Progenitor cell of endocrine pancreas (in vitro differentiated cells): Measurements from ENCODE around the gene DOCK8. TPM values are rescaled to one million over a fixed set of nuclear protein-coding genes. Genes with fewer than 3 reads are reported as not detected.

Experiments used
- DNase-seq: peaks from one replicate; pipeline ENCODE4 v3.0.0; 2021; ENCODE audit warnings: low spot score; ENCODE audit not compliant: unreplicated experiment
- H3K27ac Mint-ChIP-seq: 2 replicates; pipeline ENCODE4 v1.8.0; 2021; ENCODE audit warnings: mild to moderate bottlenecking, moderate library complexity, mixed read lengths
- H3K27me3 Mint-ChIP-seq: 2 replicates; pipeline ENCODE4 v1.8.0; 2021; ENCODE audit warnings: mixed read lengths
- H3K36me3 Mint-ChIP-seq: 2 replicates; pipeline ENCODE4 v1.8.0; 2022; ENCODE audit warnings: mixed read lengths; ENCODE audit not compliant: insufficient read depth
- H3K4me1 Mint-ChIP-seq: 2 replicates; pipeline ENCODE4 v1.8.0; 2021; ENCODE audit warnings: low read depth, mixed read lengths
- H3K4me3 Mint-ChIP-seq: 2 replicates; pipeline ENCODE4 v1.8.0; 2021; ENCODE audit warnings: low read depth, mild to moderate bottlenecking, moderate library complexity, mixed read lengths
- H3K9me3 Mint-ChIP-seq: 2 replicates; pipeline ENCODE4 v1.8.0; 2021; ENCODE audit warnings: low read depth, mixed read lengths
- CTCF ChIP-seq: fragments of 200-600 bp; sonication (generic); IDR thresholded peaks from one replicate; pipeline ENCODE4 v1.5.0; 2021; ENCODE audit warnings: antibody characterized with exemption, mild to moderate bottlenecking; ENCODE audit not compliant: unreplicated experiment
- total RNA-seq: library from RNA; stranded (reverse); gene quantifications from 2 replicates; pipeline ENCODE4 v1.2.1, GENCODE V29; 2021

DOCK8 gene
- total RNA-seq, 1 donor from 2014 or later = 8.3 TPM

GRCh38 chr9:289121-289520 is 74.5 kb downstream of the DOCK8 start:
- TF ChIP-seq CTCF = no peak
- Mint-ChIP-seq H3K27ac (no peak overlapping the region), H3K4me1 (no peaks in the 10 kb centered on the region), H3K36me3 (no peaks in the 10 kb centered on the region), H3K27me3 (no peaks in the 10 kb centered on the region), H3K4me3 (no peak overlapping the region), H3K9me3 (no peaks in the 10 kb centered on the region)
- no peak for DNase-seq

GRCh38 chr9:292915-293314 is 78.2 kb downstream of the DOCK8 start:
- no peak overlapping the region for H3K4me3 Mint-ChIP-seq
- no peak overlapping the region for H3K27ac Mint-ChIP-seq
- H3K27me3 Mint-ChIP-seq = no peaks in the 10 kb centered on the region
- no peaks in the 10 kb centered on the region for H3K9me3 Mint-ChIP-seq
- TF ChIP-seq CTCF = peak; percentile 34
- no peaks in the 10 kb centered on the region for H3K4me1 Mint-ChIP-seq
- DNase-seq = no peak
- no peaks in the 10 kb centered on the region for H3K36me3 Mint-ChIP-seq

- H3K36me3 Mint-ChIP-seq = no peaks in the 10 kb centered on the region
- H3K27me3 Mint-ChIP-seq = no peaks in the 10 kb centered on the region
- H3K27ac Mint-ChIP-seq = no peak overlapping the region
- no peak overlapping the region for H3K4me3 Mint-ChIP-seq
- H3K4me1 Mint-ChIP-seq = no peaks in the 10 kb centered on the region
- no peak for DNase-seq
- TF ChIP-seq CTCF = no peak
- peaks cover 4% of the 10 kb centered on the region for H3K9me3 Mint-ChIP-seq
Measured at GRCh38 chr9:295576-295975, 80.9 kb downstream of the DOCK8 start.

- DNase-seq = no peak
- H3K27ac Mint-ChIP-seq = no peak overlapping the region
Measured at GRCh38 chr9:296411-296810, 81.7 kb downstream of the DOCK8 start.

GRCh38 chr9:297104-297972 is 82.7 kb downstream of the DOCK8 start:
- no peak for TF ChIP-seq CTCF
- no peak overlapping the region for H3K4me3 Mint-ChIP-seq
- H3K27me3 Mint-ChIP-seq = no peaks in the 10 kb centered on the region

More at GRCh38 chr9:296411-296810, 81.7 kb downstream of the DOCK8 start:
- Mint-ChIP-seq H3K36me3 (no peaks in the 10 kb centered on the region), H3K4me1 (no peaks in the 10 kb centered on the region), H3K9me3 (peaks cover 12% of the 10 kb centered on the region), H3K4me3 (no peak overlapping the region), H3K27me3 (no peaks in the 10 kb centered on the region)
- TF ChIP-seq CTCF = no peak

More at GRCh38 chr9:297104-297972, 82.7 kb downstream of the DOCK8 start:
- Mint-ChIP-seq H3K27ac (no peak overlapping the region), H3K36me3 (no peaks in the 10 kb centered on the region), H3K4me1 (no peaks in the 10 kb centered on the region), H3K9me3 (peaks cover 15% of the 10 kb centered on the region)
- no peak for DNase-seq
